Hepatocyte (in vitro differentiated cells): ENCODE data around the gene CMTM8. TPM values are rescaled to one million over a fixed set of nuclear protein-coding genes. Genes with fewer than 3 reads are reported as not detected.

Source experiments
- DNase-seq: peaks from one replicate; pipeline ENCODE4 v3.0.0-alpha.2; 2016; ENCODE audit warnings: low spot score
- H2AFZ ChIP-seq: fragments of 200-600 bp; sonication (generic); 2 replicates; pipeline ENCODE4 v1.6.0; 2016; ENCODE audit warnings: antibody characterized with exemption, mild to moderate bottlenecking
- H3K27ac ChIP-seq: fragments of 200-600 bp; sonication (generic); 2 replicates; pipeline ENCODE4 v1.5.1; 2016; ENCODE audit warnings: mild to moderate bottlenecking
- H3K27me3 ChIP-seq: fragments of 200-600 bp; sonication (generic); 2 replicates; pipeline ENCODE4 v1.6.1; 2016
- H3K36me3 ChIP-seq: fragments of 200-600 bp; sonication (generic); replicated peaks from 2 replicates; pipeline ENCODE4 v1.5.1; 2016; ENCODE audit warnings: low read depth; ENCODE audit not compliant: insufficient read depth
- H3K4me1 ChIP-seq: fragments of 200-600 bp; sonication (generic); 2 replicates; pipeline ENCODE4 v1.5.1; 2016; ENCODE audit warnings: mild to moderate bottlenecking, moderate library complexity; ENCODE audit not compliant: insufficient read depth
- H3K4me2 ChIP-seq: fragments of 200-600 bp; sonication (generic); 2 replicates; pipeline ENCODE4 v1.6.0; 2016
- H3K4me3 ChIP-seq: fragments of 200-600 bp; sonication (generic); 2 replicates; pipeline ENCODE4 v1.5.1; 2016; ENCODE audit warnings: mild to moderate bottlenecking
- H3K79me2 ChIP-seq: fragments of 200-600 bp; sonication (generic); 2 replicates; pipeline ENCODE4 v1.6.0; 2017; ENCODE audit warnings: mild to moderate bottlenecking
- H3K9me2 ChIP-seq: fragments of 200-600 bp; sonication (generic); replicated peaks from 2 replicates; pipeline ENCODE4 v1.6.0; 2017; ENCODE audit warnings: mild to moderate bottlenecking; ENCODE audit not compliant: insufficient read depth
- H3K9me3 ChIP-seq: fragments of 200-600 bp; sonication (generic); 2 replicates; pipeline ENCODE4 v1.5.1; 2016; ENCODE audit warnings: low read depth, mild to moderate bottlenecking
- H4K20me1 ChIP-seq: fragments of 200-600 bp; sonication (generic); 2 replicates; pipeline ENCODE4 v1.6.0; 2016; ENCODE audit warnings: mild to moderate bottlenecking; ENCODE audit not compliant: insufficient read depth, poor library complexity, severe bottlenecking
- EZH2 ChIP-seq: fragments of 200-600 bp; sonication (generic); IDR thresholded peaks from 2 replicates; pipeline ENCODE4 v1.6.1; 2016; ENCODE audit warnings: antibody characterized with exemption, mild to moderate bottlenecking, borderline replicate concordance
- EZH2phosphoT487 ChIP-seq: fragments of 200-600 bp; sonication (generic); IDR thresholded peaks from one replicate; pipeline ENCODE4 v1.6.1; 2018; ENCODE audit warnings: antibody characterized with exemption, mild to moderate bottlenecking, low read depth, moderate library complexity; ENCODE audit not compliant: unreplicated experiment, severe bottlenecking
- WGBS: methylation state at CpG from one replicate; pipeline ENCODE4 v1.1.6; 2016; ENCODE audit warnings: low lambda C conversion rate; ENCODE audit errors: missing lambda C conversion rate; 5-methylcytosine and 5-hydroxymethylcytosine counted together
- polyA plus RNA-seq: library from polyadenylated mRNA; unstranded; fragments of >200 nt; fragmentation: Nextera tagmentation; extraction: Ambion mirVana; gene quantifications from 2 replicates; pipeline ENCODE4 v1.2.1, GENCODE V29; 2016
- total RNA-seq: library from RNA; depleted of rRNA; stranded (reverse); fragments of >200 nt; gene quantifications from 2 replicates; pipeline ENCODE4 v1.2.3, GENCODE V29; 2014
- TF ChIP-seq, protein P1 (sequence below): fragments of 200-600 bp; sonication (generic); IDR thresholded peaks from 2 replicates; pipeline ENCODE4 v1.5.1; 2016; ENCODE audit warnings: antibody characterized with exemption, mild to moderate bottlenecking; ENCODE audit not compliant: poor library complexity

CMTM8 gene
- total and polyA plus RNA-seq, 2 experiments from 2014 or later, result 20.7 to 34.1 TPM

DNA sequence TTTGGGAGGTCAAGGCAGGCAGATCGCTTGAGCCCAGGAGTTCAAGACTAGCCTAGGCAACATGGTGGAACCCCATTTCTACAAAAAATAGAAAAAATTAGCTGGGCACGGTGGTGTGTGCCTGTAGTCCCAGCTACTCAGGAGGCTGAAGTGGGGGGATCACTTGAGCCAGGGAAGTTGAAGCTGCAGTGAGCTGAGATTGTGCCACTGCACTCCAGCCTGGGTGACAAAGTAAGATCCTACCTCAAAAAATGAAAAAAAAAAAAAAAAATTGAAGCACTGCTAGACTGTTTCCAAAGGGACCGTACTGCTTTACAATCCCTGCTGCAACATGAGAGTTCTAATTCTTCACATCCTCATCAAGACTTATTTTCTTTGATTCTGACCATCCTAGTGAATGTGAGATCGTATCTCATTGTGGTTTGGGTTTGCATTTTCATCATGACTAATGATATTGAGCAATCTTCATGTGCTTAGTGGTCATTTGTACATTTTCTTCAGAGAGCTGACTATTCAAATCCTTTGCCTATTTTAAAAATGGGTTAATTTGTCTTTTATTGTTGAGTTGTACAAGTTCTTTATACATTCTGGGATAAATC is 10.8 kb downstream of the CMTM8 start:
- Histone ChIP-seq H3K9me3 (no peaks in the 10 kb centered on the region), H3K4me2 (no peak overlapping the region), H3K27ac (no peak overlapping the region), H2AFZ (no peak overlapping the region), H4K20me1 (no peaks in the 10 kb centered on the region), H3K4me1 (no peaks in the 10 kb centered on the region), H3K27me3 (no peaks in the 10 kb centered on the region), H3K9me2 (no peaks in the 10 kb centered on the region), H3K36me3 (no peaks in the 10 kb centered on the region), H3K79me2 (peaks cover 47% of the 10 kb centered on the region), H3K4me3 (no peak overlapping the region)
- DNase-seq, result no peak
- TF ChIP-seq EZH2, result no peak
- TF ChIP-seq, protein P1, sequence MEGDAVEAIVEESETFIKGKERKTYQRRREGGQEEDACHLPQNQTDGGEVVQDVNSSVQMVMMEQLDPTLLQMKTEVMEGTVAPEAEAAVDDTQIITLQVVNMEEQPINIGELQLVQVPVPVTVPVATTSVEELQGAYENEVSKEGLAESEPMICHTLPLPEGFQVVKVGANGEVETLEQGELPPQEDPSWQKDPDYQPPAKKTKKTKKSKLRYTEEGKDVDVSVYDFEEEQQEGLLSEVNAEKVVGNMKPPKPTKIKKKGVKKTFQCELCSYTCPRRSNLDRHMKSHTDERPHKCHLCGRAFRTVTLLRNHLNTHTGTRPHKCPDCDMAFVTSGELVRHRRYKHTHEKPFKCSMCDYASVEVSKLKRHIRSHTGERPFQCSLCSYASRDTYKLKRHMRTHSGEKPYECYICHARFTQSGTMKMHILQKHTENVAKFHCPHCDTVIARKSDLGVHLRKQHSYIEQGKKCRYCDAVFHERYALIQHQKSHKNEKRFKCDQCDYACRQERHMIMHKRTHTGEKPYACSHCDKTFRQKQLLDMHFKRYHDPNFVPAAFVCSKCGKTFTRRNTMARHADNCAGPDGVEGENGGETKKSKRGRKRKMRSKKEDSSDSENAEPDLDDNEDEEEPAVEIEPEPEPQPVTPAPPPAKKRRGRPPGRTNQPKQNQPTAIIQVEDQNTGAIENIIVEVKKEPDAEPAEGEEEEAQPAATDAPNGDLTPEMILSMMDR, result no peak
- no peak for TF ChIP-seq EZH2phosphoT487
- WGBS, result 86% methylated on average over 4 of the region's 4 CpGs

- Histone ChIP-seq H3K4me3 (no peak overlapping the region), H4K20me1 (no peaks in the 10 kb centered on the region), H3K9me3 (no peaks in the 10 kb centered on the region), H3K9me2 (no peaks in the 10 kb centered on the region), H3K27me3 (no peaks in the 10 kb centered on the region), H3K4me2 (no peak overlapping the region), H3K27ac (no peak overlapping the region), H2AFZ (no peak overlapping the region), H3K4me1 (no peaks in the 10 kb centered on the region), H3K79me2 (peaks cover 40% of the 10 kb centered on the region), H3K36me3 (no peaks in the 10 kb centered on the region)
- no peak for DNase-seq
- TF ChIP-seq EZH2phosphoT487, result no peak
- TF ChIP-seq, protein P1, result no peak
- no peak for TF ChIP-seq EZH2
- whole genome bisulfite sequencing, result 97% methylated on average over 1 of the region's 1 CpG
Measured at GRCh38 chr3:32254268-32254667, 15.8 kb downstream of the CMTM8 start.

DNA sequence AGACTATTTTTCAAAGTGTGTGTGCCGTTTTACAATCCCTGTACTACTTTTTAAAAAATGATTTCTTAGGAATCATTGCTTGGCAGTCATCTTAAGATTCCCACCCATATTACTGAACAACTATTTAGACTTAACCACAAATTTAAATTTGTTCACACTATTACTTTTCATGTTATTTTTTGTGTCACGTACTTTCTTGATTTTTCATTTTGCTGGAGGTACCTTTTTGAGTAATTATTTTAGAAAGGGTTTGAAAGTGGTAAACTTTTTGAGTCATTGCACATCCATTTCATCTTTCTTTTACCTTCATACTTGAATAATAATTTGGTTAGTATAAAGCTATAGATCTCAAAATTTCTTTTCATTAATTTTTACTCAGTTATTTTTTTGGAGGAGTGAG is 16.9 kb downstream of the CMTM8 start:
- 91% methylated on average over 2 of the region's 2 CpGs for WGBS
- Histone ChIP-seq H3K27ac (no peak overlapping the region), H3K4me2 (no peak overlapping the region), H3K36me3 (no peaks in the 10 kb centered on the region), H4K20me1 (no peaks in the 10 kb centered on the region), H3K9me3 (no peaks in the 10 kb centered on the region), H3K79me2 (peaks cover 47% of the 10 kb centered on the region), H3K9me2 (no peaks in the 10 kb centered on the region), H2AFZ (no peak overlapping the region), H3K4me3 (no peak overlapping the region), H3K27me3 (no peaks in the 10 kb centered on the region), H3K4me1 (no peaks in the 10 kb centered on the region)
- DNase-seq, result no peak
- no peak for TF ChIP-seq EZH2
- no peak for TF ChIP-seq EZH2phosphoT487
- TF ChIP-seq, protein P1, result no peak
